ENCODE measurements around the gene SORCS2.

DNA sequence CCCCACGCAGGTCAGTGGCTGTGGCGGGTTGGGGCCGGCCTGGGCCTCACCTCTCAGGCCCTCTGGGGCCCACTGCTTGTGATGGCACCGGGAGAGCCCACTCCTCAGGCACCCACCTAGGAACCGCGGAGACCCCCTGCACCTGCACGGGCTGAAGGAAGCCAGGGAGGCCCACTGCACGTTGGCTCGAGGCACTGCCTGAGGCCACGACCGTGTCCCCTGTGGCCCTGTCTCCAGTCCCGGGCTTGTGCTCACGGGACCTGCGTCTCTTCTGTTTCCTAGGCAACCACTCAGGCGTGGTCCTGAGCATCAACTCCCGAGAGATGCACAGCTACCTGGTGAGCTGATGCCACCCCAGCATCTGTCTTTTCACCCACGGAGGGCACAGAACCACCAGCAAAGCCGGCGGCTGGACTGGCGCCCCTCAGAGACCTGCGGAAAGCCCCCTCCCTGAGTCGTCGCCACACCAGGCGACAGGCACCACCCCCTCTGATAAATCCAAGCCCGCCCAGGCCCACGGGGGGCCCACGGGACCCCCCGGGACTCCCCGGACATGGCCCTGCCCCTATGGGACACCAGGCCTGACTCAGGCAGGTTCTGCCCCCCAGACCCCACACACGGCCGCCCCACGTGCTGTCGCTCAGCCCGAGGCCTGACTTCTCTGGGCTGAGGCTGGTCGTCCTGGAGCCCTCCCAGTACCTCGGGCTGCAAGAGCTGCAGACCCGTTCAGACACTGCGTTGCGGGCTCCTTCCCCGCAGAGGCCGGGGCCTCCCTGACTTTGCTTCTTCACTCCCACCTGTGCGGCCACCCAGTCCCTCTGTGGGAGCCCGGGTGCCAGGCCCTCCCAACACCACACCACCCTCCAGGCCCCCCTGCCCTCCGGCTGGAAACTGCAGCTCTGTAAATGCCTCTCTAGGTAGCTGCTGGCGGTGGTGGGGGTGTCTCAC is 547.9 kb downstream of the SORCS2 start:
- TF ChIP-seq CTCF (IDR thresholded peaks at IDR 0.05): no peak
- no peak for TF ChIP-seq EP300 (IDR thresholded peaks at IDR 0.05; ENCODE audit: low read depth)
- no peak for TF ChIP-seq POLR2AphosphoS5 (IDR thresholded peaks at IDR 0.05)
- no peak for TF ChIP-seq POLR2A (IDR thresholded peaks at IDR 0.05)
